HG03457 (cell line): Measurements from ENCODE around the gene TFDP2.
"Not testable (repeated sequence)": the region's sequence is repeated elsewhere in the genome, so short reads cannot be mapped to it uniquely, and the experiment has no call there.

Source experiments
- ATAC-seq: cut with Tn5 transposase; IDR thresholded peaks from one replicate; pipeline ENCODE4 v1.9.1; 2021; ENCODE audit warnings: moderate number of reproducible peaks; ENCODE audit not compliant: unreplicated experiment

Gene TFDP2

GRCh38 chr3:142077155-142077858, 72.0 kb downstream of the TFDP2 start:
- ATAC-seq: no peak

DNA sequence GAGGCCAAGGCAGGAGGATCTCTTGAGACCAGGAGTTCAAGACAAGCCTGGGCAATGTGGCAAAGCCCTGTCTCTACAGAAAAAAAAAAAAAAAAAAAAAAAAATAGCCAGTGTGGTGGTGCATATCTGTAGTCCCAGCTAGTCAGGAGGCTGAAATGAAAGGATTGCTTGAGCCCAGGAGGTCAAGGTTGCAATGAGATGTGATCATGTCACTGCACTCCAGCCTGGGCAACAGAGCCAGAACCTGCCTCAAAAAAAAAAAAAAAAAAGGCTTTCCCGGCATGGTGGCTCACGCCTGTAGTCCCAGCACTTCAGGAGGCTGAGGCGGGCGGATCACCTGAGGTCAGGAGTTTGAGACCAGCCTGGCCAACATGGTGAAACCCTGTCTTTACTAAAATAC, 73.7 kb downstream of the TFDP2 start:
- ATAC-seq: not testable (repeated sequence)

DNA sequence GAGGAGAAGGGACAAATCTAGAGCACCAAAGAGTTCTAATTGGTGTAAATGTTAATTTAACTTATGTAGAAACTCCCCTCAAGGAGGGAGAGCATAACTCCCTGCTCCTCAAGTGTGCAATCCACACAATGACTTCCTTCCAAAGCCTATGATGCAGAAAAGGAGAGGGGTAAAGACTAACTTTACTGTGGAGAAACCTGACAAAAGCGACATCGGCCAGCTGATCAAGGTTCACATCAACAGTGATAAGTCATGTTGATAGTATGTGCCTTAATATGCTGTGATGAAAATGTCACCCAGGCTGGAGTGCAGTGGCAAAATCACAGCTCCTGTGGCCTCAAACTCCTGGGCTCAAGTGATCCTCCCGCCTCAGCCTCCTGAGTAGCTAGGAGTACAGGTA, 76.5 kb downstream of the TFDP2 start:
- ATAC-seq: no peak

- ATAC-seq: no peak
Measured at GRCh38 chr3:142065932-142066331, 83.4 kb downstream of the TFDP2 start.

DNA sequence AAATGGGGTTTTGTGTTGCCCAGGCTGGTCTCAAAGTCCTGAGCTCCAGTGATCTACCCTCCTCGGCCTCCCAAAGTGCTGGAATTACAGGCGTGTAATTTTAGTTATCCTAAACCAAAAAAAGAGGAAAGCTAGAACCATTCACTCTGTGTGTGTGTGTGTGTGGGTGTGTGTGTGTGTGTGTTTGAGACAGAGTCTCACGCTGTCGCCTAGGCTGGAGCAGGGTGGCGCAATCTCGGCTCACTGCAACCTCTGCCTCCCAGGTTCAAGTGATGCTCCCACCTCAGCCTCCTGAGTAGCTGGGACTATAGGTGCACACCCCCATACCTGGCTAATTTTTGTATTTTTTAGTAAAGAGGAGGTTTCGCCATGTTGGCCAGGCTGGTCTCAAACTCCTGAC, 84.0 kb downstream of the TFDP2 start:
- no peak for ATAC-seq

GRCh38 chr3:142064454-142064853, 84.9 kb downstream of the TFDP2 start:
- ATAC-seq: no peak

GRCh38 chr3:142057331-142057725, 92.0 kb downstream of the TFDP2 start:
- no peak for ATAC-seq

GRCh38 chr3:142056656-142057330, 92.6 kb downstream of the TFDP2 start:
- no peak for ATAC-seq

- no peak for ATAC-seq
Measured at GRCh38 chr3:142053835-142054234, 95.5 kb downstream of the TFDP2 start.

DNA sequence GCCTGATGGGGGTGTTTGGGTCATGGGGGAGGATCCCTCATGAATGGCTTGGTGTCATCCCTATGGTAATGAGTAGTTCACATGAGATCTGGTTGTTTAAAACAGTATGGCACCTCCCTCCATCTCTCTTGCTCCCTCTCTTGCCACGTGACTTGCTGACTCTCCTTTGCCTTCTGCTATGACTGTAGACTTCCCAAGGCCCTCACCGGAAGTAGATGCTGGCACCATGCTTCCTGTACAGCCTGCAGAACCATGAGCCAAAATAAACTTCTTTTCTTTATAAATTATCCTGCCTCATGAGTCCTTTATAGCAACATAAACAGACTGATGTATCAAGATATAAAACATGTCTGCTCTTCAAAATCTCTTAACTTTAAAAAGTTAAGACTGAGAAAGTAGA, 96.1 kb downstream of the TFDP2 start:
- ATAC-seq: no peak

- no peak for ATAC-seq
Measured at GRCh38 chr3:142051351-142051750, 98.0 kb downstream of the TFDP2 start.

DNA sequence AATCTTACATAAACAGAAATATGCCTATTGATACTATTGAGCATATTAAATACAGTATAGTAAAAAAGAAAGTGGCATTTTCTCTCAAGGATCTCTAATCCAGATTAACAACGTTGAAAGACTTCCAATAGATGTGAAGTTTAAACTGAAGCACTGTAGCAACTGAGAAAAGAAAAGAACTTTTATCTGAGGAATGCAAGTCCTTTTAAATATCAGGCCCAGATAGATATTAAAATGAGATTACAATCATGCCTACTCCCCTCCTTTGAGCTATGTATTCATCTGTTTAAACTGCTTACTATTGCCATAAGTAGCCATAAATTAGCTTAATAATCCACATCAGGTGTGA, 102.3 kb downstream of the TFDP2 start:
- ATAC-seq: no peak

GRCh38 chr3:142046320-142047020, 102.9 kb downstream of the TFDP2 start:
- no peak for ATAC-seq

DNA sequence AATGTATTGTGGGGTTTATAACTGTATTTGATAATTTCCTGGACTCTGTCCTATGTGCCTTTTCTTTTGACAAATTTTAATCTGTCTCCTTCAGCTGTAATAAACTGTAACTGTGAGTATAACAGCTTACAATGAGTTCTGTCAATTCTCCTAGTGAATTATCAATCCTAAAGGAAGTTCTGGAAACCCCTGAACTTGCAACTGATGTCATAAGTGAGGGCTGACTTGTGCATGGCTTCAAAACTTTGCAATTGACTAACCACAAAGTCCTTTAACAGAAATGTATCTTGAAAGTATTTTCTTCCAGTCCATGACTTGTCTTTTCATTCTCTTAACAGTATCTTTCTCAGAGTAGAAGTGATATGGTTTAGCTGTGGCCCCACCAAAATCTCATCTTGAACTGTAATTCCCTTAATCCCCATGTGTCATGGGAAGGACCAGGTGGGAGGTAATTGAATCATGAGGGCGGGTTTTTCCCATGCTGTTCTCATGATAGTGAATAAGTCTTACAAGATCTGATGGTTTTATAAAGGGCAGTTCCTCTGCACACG, 108.3 kb downstream of the TFDP2 start:
- ATAC-seq: no peak

DNA sequence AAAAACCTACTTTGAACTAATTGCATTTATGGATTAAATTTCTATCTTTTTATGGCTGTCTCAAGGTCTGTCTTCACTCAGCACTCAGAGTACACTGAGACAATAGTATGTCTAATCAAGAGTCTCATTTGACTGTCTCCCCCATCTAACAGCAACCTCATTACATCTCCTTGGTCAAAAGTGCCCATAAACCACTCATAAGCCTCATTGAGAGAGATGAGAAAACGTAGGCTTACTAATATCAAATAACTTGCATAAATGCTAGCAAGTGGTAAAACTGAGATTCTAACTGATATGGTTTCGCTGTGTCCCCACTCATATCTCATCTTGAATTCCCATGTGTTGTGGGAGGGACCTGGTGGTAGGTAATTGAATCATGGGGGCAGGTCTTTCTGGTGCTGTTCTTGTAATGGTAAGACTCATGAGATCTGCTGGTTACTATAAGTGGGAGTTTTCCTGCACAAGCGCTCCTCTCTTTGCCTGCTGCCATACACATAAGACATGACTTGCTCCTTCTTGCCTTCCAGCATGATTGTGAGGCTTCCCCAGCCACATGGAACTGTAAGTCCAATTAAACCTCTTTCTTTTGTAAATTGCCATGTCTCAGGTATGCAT, 113.9 kb downstream of the TFDP2 start:
- ATAC-seq: no peak

GRCh38 chr3:142033292-142033691, 116.1 kb downstream of the TFDP2 start:
- ATAC-seq: no peak

GRCh38 chr3:142031575-142031974, 117.8 kb downstream of the TFDP2 start:
- ATAC-seq: no peak

GRCh38 chr3:142029791-142030190, 119.6 kb downstream of the TFDP2 start:
- ATAC-seq: no peak

DNA sequence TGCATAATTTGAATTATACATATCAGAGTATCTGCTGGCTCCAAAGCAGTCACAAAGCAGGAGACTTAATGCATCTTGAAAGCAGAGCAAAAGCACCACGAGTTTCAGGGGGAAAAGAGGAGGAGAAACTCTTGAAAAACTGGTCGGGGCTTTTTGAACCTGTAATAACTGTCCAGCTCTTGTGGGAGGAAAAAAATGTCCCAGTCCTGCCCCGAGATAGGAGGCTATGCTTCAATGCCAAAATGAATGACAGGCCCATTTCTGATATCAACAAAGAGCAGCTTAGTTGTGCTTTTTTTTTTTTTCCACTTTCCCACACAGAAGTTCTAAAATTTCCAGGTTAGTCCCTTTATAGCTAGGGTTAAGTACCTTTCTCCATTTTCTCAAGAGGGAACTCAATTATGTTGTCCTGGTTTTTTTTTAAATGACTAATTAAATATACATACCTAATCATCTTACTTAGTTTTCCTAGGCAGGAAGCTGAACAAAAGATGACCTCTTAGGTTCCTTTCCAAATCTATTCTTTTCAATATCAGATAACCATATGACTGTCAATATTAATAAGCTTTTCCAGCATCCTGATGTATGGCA, 120.2 kb downstream of the TFDP2 start:
- no peak for ATAC-seq

GRCh38 chr3:142028243-142028777, 121.0 kb downstream of the TFDP2 start:
- ATAC-seq: no peak

GRCh38 chr3:142027735-142028134, 121.6 kb downstream of the TFDP2 start:
- peak; percentile 58 for ATAC-seq
